Activated naive CD8-positive, alpha-beta T cell treated with anti-CD3 and anti-CD28 coated beads for 36 hours (primary cell): ENCODE data around the gene EDEM2. TPM values are rescaled to one million over a fixed set of nuclear protein-coding genes. Genes with fewer than 3 reads are reported as not detected.
"Not testable (repeated sequence)": the region's sequence is repeated elsewhere in the genome, so short reads cannot be mapped to it uniquely, and the experiment has no call there.

Source experiments
- DNase-seq: peaks from one replicate; pipeline ENCODE4 v3.0.0; 2021
- H3K27ac Mint-ChIP-seq: one replicate; pipeline ENCODE4 v1.8.0; 2022; ENCODE audit warnings: mild to moderate bottlenecking, moderate library complexity, mixed read lengths
- H3K27me3 Mint-ChIP-seq: one replicate; pipeline ENCODE4 v1.8.0; 2022; ENCODE audit warnings: mild to moderate bottlenecking, mixed read lengths
- H3K36me3 Mint-ChIP-seq: one replicate; pipeline ENCODE4 v1.8.0; 2021; ENCODE audit warnings: mild to moderate bottlenecking, mixed read lengths
- H3K4me1 Mint-ChIP-seq: one replicate; pipeline ENCODE4 v1.8.0; 2021; ENCODE audit warnings: mixed read lengths
- H3K4me3 Mint-ChIP-seq: one replicate; pipeline ENCODE4 v1.8.0; 2022; ENCODE audit warnings: mild to moderate bottlenecking, moderate library complexity, mixed read lengths
- H3K9me3 Mint-ChIP-seq: one replicate; pipeline ENCODE4 v1.8.0; 2022; ENCODE audit warnings: mixed read lengths
- total RNA-seq, 2 experiments: library from RNA; stranded (reverse); gene quantifications; one replicate each; pipeline ENCODE4 v1.2.3, GENCODE V29; 2021

The EDEM2 gene
- 10 to 100 TPM; 15.3 to 15.9 TPM for total RNA-seq

- no peaks in the 10 kb centered on the region for H3K27me3 Mint-ChIP-seq
- H3K36me3 Mint-ChIP-seq, result peaks cover 5% of the 10 kb centered on the region
- H3K9me3 Mint-ChIP-seq, result no peaks in the 10 kb centered on the region
- H3K4me3 Mint-ChIP-seq, result peak within 1 kb of the TSS; percentile 92
- peaks cover 33% of the 10 kb centered on the region for H3K4me1 Mint-ChIP-seq
- peak; percentile 94 for DNase-seq
- peak within 1 kb of the TSS; percentile 91 for H3K27ac Mint-ChIP-seq
These were observed at the start of gene EDEM2 for GRCh38 chr20:35146920-35147574. TSS of gene EDEM2 (minus strand) at chr20:35147336. CDS start at chr20:35147258, 78 bp downstream.

- no peak overlapping the region for H3K27ac Mint-ChIP-seq
- H3K27me3 Mint-ChIP-seq, result no peaks in the 10 kb centered on the region
- H3K36me3 Mint-ChIP-seq, result peaks cover 25% of the 10 kb centered on the region
- H3K4me1 Mint-ChIP-seq, result no peaks in the 10 kb centered on the region
- no peak overlapping the region for H3K4me3 Mint-ChIP-seq
- no peak for DNase-seq
- peaks cover 20% of the 10 kb centered on the region for H3K9me3 Mint-ChIP-seq
These were observed 49.2 kb upstream of the EDEM2 start for GRCh38 chr20:35196313-35196712.

- not testable (repeated sequence) for H3K4me3 Mint-ChIP-seq, H3K27me3 Mint-ChIP-seq, H3K27ac Mint-ChIP-seq, H3K4me1 Mint-ChIP-seq, DNase-seq
- Mint-ChIP-seq H3K9me3 (peaks cover 13% of the 10 kb centered on the region), H3K36me3 (peaks cover 17% of the 10 kb centered on the region)
These were observed 46.1 kb upstream of the EDEM2 start for GRCh38 chr20:35193031-35193791.

- peaks cover 12% of the 10 kb centered on the region for H3K9me3 Mint-ChIP-seq
- H3K4me1 Mint-ChIP-seq, result no peaks in the 10 kb centered on the region
- peaks cover 11% of the 10 kb centered on the region for H3K36me3 Mint-ChIP-seq
- H3K4me3 Mint-ChIP-seq, result no peak overlapping the region
- no peak overlapping the region for H3K27ac Mint-ChIP-seq
- DNase-seq, result no peak
- H3K27me3 Mint-ChIP-seq, result no peaks in the 10 kb centered on the region
These were observed 45.2 kb upstream of the EDEM2 start for GRCh38 chr20:35192118-35192872.

GRCh38 chr20:35191419-35192117 lies 44.4 kb upstream of the EDEM2 start:
- no peak for DNase-seq
- Mint-ChIP-seq H3K27me3 (no peaks in the 10 kb centered on the region), H3K36me3 (peaks cover 6% of the 10 kb centered on the region), H3K9me3 (peaks cover 5% of the 10 kb centered on the region), H3K4me3 (no peak overlapping the region), H3K4me1 (no peaks in the 10 kb centered on the region), H3K27ac (no peak overlapping the region)

- Mint-ChIP-seq H3K4me1 (no peaks in the 10 kb centered on the region), H3K36me3 (peaks cover 3% of the 10 kb centered on the region), H3K4me3 (no peak overlapping the region), H3K9me3 (peaks cover 2% of the 10 kb centered on the region), H3K27ac (no peak overlapping the region), H3K27me3 (no peaks in the 10 kb centered on the region)
- DNase-seq, result no peak
These were observed 43.4 kb upstream of the EDEM2 start for GRCh38 chr20:35190556-35190955.

- H3K4me1 Mint-ChIP-seq, DNase-seq, H3K27ac Mint-ChIP-seq, H3K4me3 Mint-ChIP-seq, H3K36me3 Mint-ChIP-seq, H3K9me3 Mint-ChIP-seq, H3K27me3 Mint-ChIP-seq: not testable (repeated sequence)
These were observed 42.1 kb upstream of the EDEM2 start for GRCh38 chr20:35189223-35189622.

GRCh38 chr20:35187584-35188190 lies 40.6 kb upstream of the EDEM2 start:
- no peak overlapping the region for H3K4me3 Mint-ChIP-seq
- no peaks in the 10 kb centered on the region for H3K36me3 Mint-ChIP-seq

GRCh38 chr20:35186691-35187289 lies 39.7 kb upstream of the EDEM2 start:
- H3K4me1 Mint-ChIP-seq, H3K9me3 Mint-ChIP-seq: not testable (repeated sequence)

More at GRCh38 chr20:35187584-35188190, 40.6 kb upstream of the EDEM2 start:
- DNase-seq, result no peak
- Mint-ChIP-seq H3K9me3 (no peaks in the 10 kb centered on the region), H3K4me1 (no peaks in the 10 kb centered on the region), H3K27ac (no peak overlapping the region), H3K27me3 (no peaks in the 10 kb centered on the region)

GRCh38 chr20:35181731-35182130 lies 34.6 kb upstream of the EDEM2 start:
- no peaks in the 10 kb centered on the region for H3K4me1 Mint-ChIP-seq
- no peak overlapping the region for H3K27ac Mint-ChIP-seq
- no peak for DNase-seq
- H3K4me3 Mint-ChIP-seq, result no peak overlapping the region
- no peaks in the 10 kb centered on the region for H3K36me3 Mint-ChIP-seq
- no peaks in the 10 kb centered on the region for H3K9me3 Mint-ChIP-seq
- no peaks in the 10 kb centered on the region for H3K27me3 Mint-ChIP-seq

More at GRCh38 chr20:35186691-35187289, 39.7 kb upstream of the EDEM2 start:
- H3K27ac Mint-ChIP-seq, H3K4me3 Mint-ChIP-seq, H3K36me3 Mint-ChIP-seq, H3K27me3 Mint-ChIP-seq, DNase-seq: not testable (repeated sequence)

GRCh38 chr20:35180266-35180665 lies 33.1 kb upstream of the EDEM2 start:
- H3K9me3 Mint-ChIP-seq, result no peaks in the 10 kb centered on the region

GRCh38 chr20:35179292-35180212 lies 32.4 kb upstream of the EDEM2 start:
- no peak overlapping the region for H3K27ac Mint-ChIP-seq
- H3K4me3 Mint-ChIP-seq, result no peak overlapping the region
- H3K4me1 Mint-ChIP-seq, result no peaks in the 10 kb centered on the region
- no peaks in the 10 kb centered on the region for H3K9me3 Mint-ChIP-seq
- no peak for DNase-seq
- H3K27me3 Mint-ChIP-seq, result no peaks in the 10 kb centered on the region
- H3K36me3 Mint-ChIP-seq, result peaks cover 3% of the 10 kb centered on the region

More at GRCh38 chr20:35180266-35180665, 33.1 kb upstream of the EDEM2 start:
- H3K27ac Mint-ChIP-seq, result no peak overlapping the region
- no peaks in the 10 kb centered on the region for H3K4me1 Mint-ChIP-seq
- H3K36me3 Mint-ChIP-seq, result peaks cover 2% of the 10 kb centered on the region
- no peak overlapping the region for H3K4me3 Mint-ChIP-seq
- no peaks in the 10 kb centered on the region for H3K27me3 Mint-ChIP-seq
- DNase-seq, result no peak

- Mint-ChIP-seq H3K4me1 (peaks cover 17% of the 10 kb centered on the region), H3K27ac (no peak overlapping the region), H3K27me3 (no peaks in the 10 kb centered on the region), H3K36me3 (peaks cover 3% of the 10 kb centered on the region), H3K9me3 (no peaks in the 10 kb centered on the region), H3K4me3 (no peak overlapping the region)
- no peak for DNase-seq
These were observed 29.0 kb upstream of the EDEM2 start for GRCh38 chr20:35176132-35176531.
